Panc1 (cell line): ENCODE data around the gene MEGF11. TPM values are rescaled to one million over a fixed set of nuclear protein-coding genes. Genes with fewer than 3 reads are reported as not detected.

Experiments used
- ATAC-seq: fragments of 200-7000 bp; cut with Tn5 transposase; 2 replicates; pipeline ENCODE4 v1.9.1; 2020; ENCODE audit warnings: mild to moderate bottlenecking, moderate library complexity
- BruUV-seq: library from RNA; stranded (reverse); fragments of 400-500 nt; replicated peaks from 2 replicates; lab custom pipeline; 2021; lab: Mats Ljungman, UMichigan
- CTCF ChIA-PET: fragments of 300-600 bp; sonication (Branson Sonifier 250); formaldehyde crosslinking; loops from one replicate; lab custom pipeline; 2022; ENCODE audit warnings: antibody characterized with exemption; lab: Charles Lee
- POLR2A ChIA-PET: fragments of 300-600 bp; sonication (Branson Sonifier 250); formaldehyde crosslinking; loops from one replicate; lab custom pipeline; 2022; ENCODE audit warnings: antibody characterized with exemption; lab: Charles Lee
- DNase-seq: peaks from one replicate; pipeline ENCODE4 v3.0.0-alpha.2; 2010; ENCODE audit warnings: low read depth, low spot score
- H3K27ac ChIP-seq: 2 replicates; pipeline ENCODE4 v1.5.1; 2011; ENCODE audit warnings: mild to moderate bottlenecking, low read length, inconsistent platforms
- H3K27me3 ChIP-seq: fragments of 200-500 bp; sonication (Bioruptor generic); 2 replicates; pipeline ENCODE4 v1.6.0; 2014; ENCODE audit warnings: low read length, inconsistent platforms; ENCODE audit not compliant: control insufficient read depth, insufficient read depth
- H3K36me3 ChIP-seq: fragments of 200-500 bp; sonication (Bioruptor generic); 2 replicates; pipeline ENCODE4 v1.5.1; 2014; ENCODE audit warnings: inconsistent platforms, mild to moderate bottlenecking, low read length, moderate library complexity; ENCODE audit not compliant: control insufficient read depth, insufficient read depth
- H3K4me1 ChIP-seq: 2 replicates; pipeline ENCODE4 v1.5.1; 2011; ENCODE audit warnings: inconsistent platforms, mild to moderate bottlenecking, low read length, moderate library complexity; ENCODE audit not compliant: control insufficient read depth, insufficient read depth
- H3K4me3 ChIP-seq, 2 experiments: 2 replicates each; pipeline ENCODE4 v1.5.1; 2011 to 2012; ENCODE audit warnings: low read depth in 2 of 2, low read length in 2 of 2, mild to moderate bottlenecking in 2 of 2, inconsistent platforms in 1 of 2, moderate library complexity in 1 of 2
- H3K9me3 ChIP-seq: fragments of 200-500 bp; sonication (Bioruptor generic); 2 replicates; pipeline ENCODE4 v1.5.1; 2014; ENCODE audit warnings: low read depth, mild to moderate bottlenecking, inconsistent platforms, low read length, moderate library complexity; ENCODE audit not compliant: control insufficient read depth, insufficient read depth
- CTCF ChIP-seq: fragments of 450-650 bp; IDR thresholded peaks from 2 replicates; pipeline ENCODE4 v1.5.1; 2017; ENCODE audit warnings: mild to moderate bottlenecking
- POLR2AphosphoS5 ChIP-seq: IDR thresholded peaks from 2 replicates; pipeline ENCODE4 v1.6.1; 2012; ENCODE audit warnings: mild to moderate bottlenecking, low read depth, low read length, moderate library complexity
- REST ChIP-seq, 2 experiments: IDR thresholded peaks; 2 replicates each; pipeline ENCODE4 v1.6.1; 2011 to 2012; ENCODE audit warnings: low read depth in 2 of 2, control low read depth in 1 of 2, low read length in 1 of 2, mild to moderate bottlenecking in 1 of 2, moderate library complexity in 1 of 2; ENCODE audit not compliant: insufficient read depth in 1 of 2
- SIN3A ChIP-seq: IDR thresholded peaks from 2 replicates; pipeline ENCODE4 v1.6.1; 2012; ENCODE audit warnings: low read depth, mild to moderate bottlenecking, low read length, moderate library complexity, borderline replicate concordance; ENCODE audit not compliant: insufficient read depth
- TCF7L2 ChIP-seq: IDR thresholded peaks from 2 replicates; pipeline ENCODE4 v1.6.1; 2011; ENCODE audit warnings: mild to moderate bottlenecking, low read depth, low read length, inconsistent platforms
- in situ Hi-C: cut with HindIII; loops from 2 replicates; pipeline ENCODE4 v1.10.0; 2016; ENCODE audit warnings: low sequenced_read_pairs, low pct_unique_long_range_greater_than_20kb
- intact Hi-C: fragments of 100-400 bp; cut with micrococcal nuclease; formaldehyde crosslinking; loops from one replicate; pipeline ENCODE4 v1.10.0; 2022; ENCODE audit not compliant: unreplicated experiment
- total RNA-seq: library from RNA; stranded (reverse); gene quantifications from one replicate; pipeline ENCODE4 v1.2.1, GENCODE V29; 2021; ENCODE audit not compliant: unreplicated experiment

MEGF11 gene
- total RNA-seq, 1 experiment from 2014 or later: 0.95 TPM

GRCh38 chr15:66171841-66172240 is 81.7 kb downstream of the MEGF11 start:
- Histone ChIP-seq H3K27me3 (peaks cover 8% of the 10 kb centered on the region), H3K4me3 (no peak overlapping the region), H3K27ac (no peak overlapping the region), H3K4me1 (no peaks in the 10 kb centered on the region), H3K36me3 (no peaks in the 10 kb centered on the region), H3K9me3 (no peaks in the 10 kb centered on the region)
- in situ Hi-C loops (no loop called here), intact Hi-C loops (no loop called here)
- DNase-seq: no peak
- ChIA-PET POLR2A (no interaction called here), CTCF (no interaction called here)
- ATAC-seq: 0 out of 2 replicates have a peak, but pooled peaks have one; percentile 10
- TF ChIP-seq REST (IDR thresholded peaks at IDR 0.05; ENCODE audit: insufficient read depth in 1 of 2, low read depth in 2 of 2, low read length in 1 of 2): no peak
- no peak for TF ChIP-seq CTCF
- no peak for TF ChIP-seq POLR2AphosphoS5
- no peak for TF ChIP-seq SIN3A
- TF ChIP-seq TCF7L2: no peak
- BruUV-seq: no TSS peak

DNA sequence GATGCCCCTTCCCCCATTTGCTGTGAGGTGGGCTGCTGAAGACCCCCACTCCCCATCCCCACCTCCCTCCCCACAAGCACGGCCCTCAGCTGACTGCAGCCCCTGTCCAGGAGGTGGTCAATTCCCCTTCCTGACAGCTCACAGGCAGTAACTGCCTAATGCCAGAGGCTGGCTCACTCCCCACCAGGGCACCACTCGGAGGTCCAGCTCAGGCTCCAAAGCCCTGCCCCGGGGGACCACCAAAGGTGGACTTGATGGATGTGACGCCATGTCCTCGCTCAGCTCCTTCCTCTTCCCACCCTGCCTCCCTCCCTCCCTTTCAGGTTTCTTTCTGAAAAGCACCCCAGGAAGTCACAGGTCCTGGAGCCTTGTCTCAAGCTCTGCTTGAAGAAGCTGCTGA is 82.8 kb downstream of the MEGF11 start:
- BruUV-seq: no TSS peak
- ATAC-seq (no peak), DNase-seq (no peak)
- CTCF ChIA-PET: no interaction called here
- in situ Hi-C loops (no loop called here), intact Hi-C loops (no loop called here)
- H3K27ac ChIP-seq: no peak overlapping the region
- H3K9me3 ChIP-seq: no peaks in the 10 kb centered on the region
- no peaks in the 10 kb centered on the region for H3K4me1 ChIP-seq
- H3K36me3 ChIP-seq: no peaks in the 10 kb centered on the region
- H3K27me3 ChIP-seq: peaks cover 8% of the 10 kb centered on the region
- H3K4me3 ChIP-seq: no peak overlapping the region
- TF ChIP-seq SIN3A (no peak), CTCF (no peak), POLR2AphosphoS5 (no peak), REST (IDR thresholded peaks at IDR 0.05; ENCODE audit: insufficient read depth in 1 of 2, low read depth in 2 of 2, low read length in 1 of 2) (no peak), TCF7L2 (no peak)
- POLR2A ChIA-PET: no interaction called here
